Hematopoietic multipotent progenitor cell treated with erythropoietin and hydrocortisone succinate and interleukin-3 and kit ligand, for 17 days (in vitro differentiated cells): ENCODE results near the gene TMEM198.

ENCODE experiments used
- DNase-seq: peaks from one replicate; pipeline ENCODE4 v3.0.0-alpha.2; 2015; ENCODE audit warnings: low spot score

TMEM198 gene

GRCh38 chr2:219544567-219544966, 739 bp downstream of the TMEM198 start:
- no peak for DNase-seq

GRCh38 chr2:219545295-219545942, 1.6 kb downstream of the TMEM198 start:
- no peak for DNase-seq

GRCh38 chr2:219545943-219546352, 2.1 kb downstream of the TMEM198 start:
- no peak for DNase-seq

- DNase-seq = no peak
These were observed 3.8 kb downstream of the TMEM198 start for GRCh38 chr2:219547621-219548020.

- no peak for DNase-seq
These were observed 5.2 kb downstream of the TMEM198 start for GRCh38 chr2:219548990-219549389.

GRCh38 chr2:219549619-219550018, 5.8 kb downstream of the TMEM198 start:
- DNase-seq = no peak

- peak; percentile 10 for DNase-seq
These were observed 7.9 kb downstream of the TMEM198 start for GRCh38 chr2:219551441-219552381.

GRCh38 chr2:219552382-219553167, 8.7 kb downstream of the TMEM198 start:
- DNase-seq = peak; percentile 65

- no peak for DNase-seq
These were observed 9.3 kb downstream of the TMEM198 start for GRCh38 chr2:219553168-219553417.

- DNase-seq = no peak
These were observed 9.7 kb downstream of the TMEM198 start for GRCh38 chr2:219553463-219553963.

GRCh38 chr2:219554350-219554749, 10.5 kb downstream of the TMEM198 start:
- DNase-seq = no peak

GRCh38 chr2:219555956-219556355, 12.1 kb downstream of the TMEM198 start:
- DNase-seq = no peak

- DNase-seq = no peak
These were observed 12.6 kb downstream of the TMEM198 start for GRCh38 chr2:219556413-219556812.

- DNase-seq = no peak
These were observed 13.5 kb downstream of the TMEM198 start for GRCh38 chr2:219557320-219557719.

GRCh38 chr2:219557791-219558785, 14.3 kb downstream of the TMEM198 start:
- DNase-seq = no peak

GRCh38 chr2:219559156-219559915, 15.5 kb downstream of the TMEM198 start:
- DNase-seq = no peak

GRCh38 chr2:219560037-219560892, 16.4 kb downstream of the TMEM198 start:
- DNase-seq = no peak

- DNase-seq = no peak
These were observed 17.0 kb downstream of the TMEM198 start for GRCh38 chr2:219560893-219561178.

- no peak for DNase-seq
These were observed 17.6 kb downstream of the TMEM198 start for GRCh38 chr2:219561179-219562048.
